HG02798 (cell line): ENCODE results near the gene WDR88.

Source experiments
- ATAC-seq: cut with Tn5 transposase; IDR thresholded peaks from one replicate; pipeline ENCODE4 v1.9.1; 2021; ENCODE audit warnings: mild to moderate bottlenecking; ENCODE audit not compliant: unreplicated experiment, poor library complexity

Gene WDR88

GRCh38 chr19:33195645-33196347 is 63.9 kb downstream of the WDR88 start:
- ATAC-seq = no peak

GRCh38 chr19:33196446-33197193 is 64.7 kb downstream of the WDR88 start:
- ATAC-seq = no peak

- ATAC-seq = peak; percentile 49
Observed at GRCh38 chr19:33197591-33198000, 65.7 kb downstream of the WDR88 start.

GRCh38 chr19:33198169-33198568 is 66.3 kb downstream of the WDR88 start:
- no peak for ATAC-seq

GRCh38 chr19:33199441-33200265 is 67.7 kb downstream of the WDR88 start:
- no peak for ATAC-seq

GRCh38 chr19:33201473-33201872 is 69.6 kb downstream of the WDR88 start:
- ATAC-seq = no peak

DNA sequence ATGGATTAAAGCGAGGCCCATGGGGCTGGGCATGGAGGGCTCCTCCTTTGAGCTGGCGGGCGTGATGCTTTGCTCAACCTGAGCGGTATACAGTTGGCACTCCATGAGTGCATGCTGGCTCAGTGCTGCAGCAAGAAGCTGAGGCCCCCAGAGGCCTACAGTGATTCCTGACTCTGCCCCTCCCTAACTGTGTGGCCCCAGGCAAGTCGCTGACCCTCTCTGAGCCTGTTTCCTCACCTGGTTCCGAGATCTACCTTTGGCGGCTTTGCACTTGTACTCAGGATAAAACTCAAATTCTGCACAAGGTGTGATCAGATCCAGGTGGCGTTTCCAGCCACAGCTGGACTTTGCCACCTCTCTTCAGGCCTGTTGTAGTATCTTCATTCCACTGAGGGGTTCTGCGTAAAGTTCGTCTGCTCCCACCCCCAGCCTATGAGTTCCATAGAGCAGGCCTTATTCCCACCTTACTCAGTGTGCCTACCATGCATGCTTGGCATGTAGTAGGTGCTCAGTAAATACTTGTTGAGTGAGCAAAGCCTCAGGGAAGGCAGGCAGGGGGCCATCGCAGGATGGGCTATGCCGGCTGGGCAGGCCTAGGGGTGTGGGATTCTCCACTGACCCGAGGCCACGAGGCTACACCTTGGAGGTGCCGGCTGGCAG is 70.1 kb downstream of the WDR88 start:
- ATAC-seq = no peak

- no peak for ATAC-seq
Observed at GRCh38 chr19:33202546-33203507, 70.9 kb downstream of the WDR88 start.

GRCh38 chr19:33203529-33203928 is 71.6 kb downstream of the WDR88 start:
- no peak for ATAC-seq

GRCh38 chr19:33204136-33204973 is 72.4 kb downstream of the WDR88 start:
- ATAC-seq = no peak

- no peak for ATAC-seq
Observed at GRCh38 chr19:33205110-33205509, 73.2 kb downstream of the WDR88 start.

DNA sequence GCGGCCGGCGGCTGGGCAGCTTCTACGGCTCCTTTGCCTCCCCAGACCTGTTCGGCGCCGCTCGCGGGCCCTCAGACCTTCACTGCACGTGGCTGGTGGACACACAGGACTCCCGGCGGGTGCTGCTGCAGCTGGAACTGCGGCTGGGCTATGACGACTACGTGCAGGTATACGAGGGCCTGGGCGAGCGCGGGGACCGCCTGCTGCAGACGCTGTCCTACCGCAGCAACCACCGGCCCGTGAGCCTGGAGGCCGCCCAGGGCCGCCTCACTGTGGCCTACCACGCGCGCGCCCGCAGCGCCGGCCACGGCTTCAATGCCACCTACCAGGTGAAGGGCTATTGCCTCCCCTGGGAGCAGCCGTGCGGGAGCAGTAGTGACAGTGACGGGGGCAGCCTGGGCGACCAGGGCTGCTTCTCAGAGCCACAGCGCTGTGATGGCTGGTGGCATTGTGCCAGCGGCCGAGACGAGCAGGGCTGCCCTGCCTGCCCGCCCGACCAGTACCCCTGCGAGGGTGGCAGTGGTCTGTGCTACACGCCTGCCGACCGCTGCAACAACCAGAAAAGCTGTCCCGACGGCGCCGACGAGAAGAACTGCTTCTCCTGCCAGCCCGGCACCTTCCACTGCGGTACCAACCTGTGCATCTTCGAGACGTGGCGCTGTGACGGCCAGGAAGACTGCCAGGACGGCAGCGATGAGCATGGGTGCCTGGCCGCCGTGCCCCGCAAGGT is 73.8 kb downstream of the WDR88 start:
- ATAC-seq = no peak

GRCh38 chr19:33206261-33207039 is 74.5 kb downstream of the WDR88 start:
- no peak for ATAC-seq

GRCh38 chr19:33207040-33207620 is 75.2 kb downstream of the WDR88 start:
- no peak for ATAC-seq

DNA sequence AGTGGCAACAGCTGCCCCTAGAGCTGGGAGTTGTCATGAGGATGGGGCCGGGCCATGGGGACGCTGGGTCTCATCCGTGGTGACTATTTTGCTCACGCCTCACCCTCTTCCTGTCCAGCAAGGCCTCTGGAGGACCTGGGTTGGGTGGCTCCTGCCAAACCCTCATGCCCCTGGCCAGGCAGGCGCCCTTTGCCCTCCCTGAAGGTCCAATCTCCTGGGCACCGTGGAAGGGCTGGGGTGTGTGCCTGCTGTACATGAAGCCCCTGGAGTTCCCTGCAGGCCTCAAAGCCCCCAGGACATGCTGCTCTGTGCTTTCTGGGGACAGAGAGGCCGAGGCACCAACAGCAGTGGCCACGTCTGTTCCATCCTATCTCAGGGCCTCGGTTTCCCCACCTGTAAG is 76.0 kb downstream of the WDR88 start:
- ATAC-seq = no peak

GRCh38 chr19:33208371-33208895 is 76.5 kb downstream of the WDR88 start:
- ATAC-seq = no peak
